Mesenchymal stem cell (in vitro differentiated cells and primary cell): ENCODE measurements around the gene SULT6B1.

Source experiments
- DNase-seq: peaks from one replicate; pipeline ENCODE4 v3.0.0-alpha.2; 2013
- H2AFZ ChIP-seq: one replicate; pipeline ENCODE4 v1.6.1; 2013; ENCODE audit warnings: low read depth, mild to moderate bottlenecking, control low read depth, inconsistent platforms, low read length, moderate library complexity
- H2AK5ac ChIP-seq: 2 replicates; pipeline ENCODE4 v1.6.1; 2013; ENCODE audit warnings: low read length, moderate library complexity, mild to moderate bottlenecking, inconsistent platforms; ENCODE audit not compliant: severe bottlenecking
- H2BK120ac ChIP-seq: one replicate; pipeline ENCODE4 v1.6.1; 2013; ENCODE audit warnings: low read depth, mild to moderate bottlenecking, inconsistent platforms, low read length, moderate library complexity
- H2BK12ac ChIP-seq, 2 experiments: one replicate each; pipeline ENCODE4 v1.6.1; 2013; ENCODE audit warnings: inconsistent platforms in 2 of 2, low read length in 2 of 2, mild to moderate bottlenecking in 2 of 2, moderate library complexity in 2 of 2, control low read depth in 1 of 2
- H2BK15ac ChIP-seq: one replicate; pipeline ENCODE4 v1.6.1; 2013; ENCODE audit warnings: mild to moderate bottlenecking, low read depth, inconsistent platforms; ENCODE audit not compliant: poor library complexity, severe bottlenecking
- H2BK5ac ChIP-seq: 2 replicates; pipeline ENCODE4 v1.6.1; 2013; ENCODE audit warnings: low read depth, mild to moderate bottlenecking, low read length, control low read depth, inconsistent platforms; ENCODE audit not compliant: poor library complexity, severe bottlenecking
- H3K14ac ChIP-seq, 2 experiments: one replicate each; pipeline ENCODE4 v1.6.1; 2013; ENCODE audit warnings: inconsistent platforms in 2 of 2, low read length in 2 of 2, control low read depth in 1 of 2, mild to moderate bottlenecking in 1 of 2, moderate library complexity in 1 of 2
- H3K18ac ChIP-seq, 2 experiments: one replicate each; pipeline ENCODE4 v1.6.1; 2013; ENCODE audit warnings: inconsistent platforms in 2 of 2, low read length in 2 of 2, control low read depth in 1 of 2, low read depth in 1 of 2, mild to moderate bottlenecking in 1 of 2
- H3K23ac ChIP-seq, 2 experiments: one replicate each; pipeline ENCODE4 v1.6.1; 2013; ENCODE audit warnings: inconsistent platforms in 2 of 2, low read length in 2 of 2, mild to moderate bottlenecking in 2 of 2, moderate library complexity in 2 of 2, control low read depth in 1 of 2
- H3K27ac ChIP-seq: 2 replicates; pipeline ENCODE4 v1.5.1; 2013; ENCODE audit warnings: mild to moderate bottlenecking, moderate library complexity, low read length, control low read depth, inconsistent platforms; ENCODE audit not compliant: poor library complexity, severe bottlenecking
- H3K27me3 ChIP-seq, 2 experiments: 2 replicates each; pipeline versions ENCODE4 v1.6.1 to v1.7.0; 2013; ENCODE audit warnings: low read length in 2 of 2, mild to moderate bottlenecking in 2 of 2, moderate library complexity in 2 of 2, control low read depth in 1 of 2, inconsistent platforms in 1 of 2; ENCODE audit not compliant: control insufficient read depth in 1 of 2, insufficient read depth in 1 of 2
- H3K36me3 ChIP-seq, 2 experiments: 2 replicates each; pipeline versions ENCODE4 v1.6.1 to v1.7.0; 2013; ENCODE audit warnings: low read length in 2 of 2, control low read depth in 1 of 2, inconsistent platforms in 1 of 2, low read depth in 1 of 2, mild to moderate bottlenecking in 1 of 2; ENCODE audit not compliant: insufficient read depth in 2 of 2, control insufficient read depth in 1 of 2
- H3K4ac ChIP-seq, 2 experiments: one replicate each; pipeline ENCODE4 v1.6.1; 2013; ENCODE audit warnings: inconsistent platforms in 2 of 2, low read length in 2 of 2, mild to moderate bottlenecking in 2 of 2, moderate library complexity in 2 of 2, control low read depth in 1 of 2, low read depth in 1 of 2
- H3K4me1 ChIP-seq: 2 replicates; pipeline ENCODE4 v1.6.1; 2013; ENCODE audit warnings: low read depth, low read length, control low read depth; ENCODE audit not compliant: control insufficient read depth, insufficient read depth
- H3K4me2 ChIP-seq: 2 replicates; pipeline ENCODE4 v1.6.1; 2013; ENCODE audit warnings: low read length, mild to moderate bottlenecking, inconsistent platforms; ENCODE audit not compliant: poor library complexity, severe bottlenecking
- H3K4me3 ChIP-seq, 2 experiments: 2 replicates each; pipeline versions ENCODE4 v1.5.1 to v1.7.0; 2013; ENCODE audit warnings: low read length in 2 of 2, mild to moderate bottlenecking in 2 of 2, control low read depth in 1 of 2, low read depth in 1 of 2; ENCODE audit not compliant: insufficient read depth in 1 of 2
- H3K79me1 ChIP-seq: replicated peaks from 2 replicates; pipeline ENCODE4 v1.6.1; 2013; ENCODE audit warnings: mild to moderate bottlenecking, control low read depth, low read length, inconsistent platforms; ENCODE audit not compliant: poor library complexity, severe bottlenecking
- H3K9ac ChIP-seq: 2 replicates; pipeline ENCODE4 v1.7.0; 2013; ENCODE audit warnings: mild to moderate bottlenecking, low read length, moderate library complexity
- H3K9me3 ChIP-seq: 2 replicates; pipeline ENCODE4 v1.7.0; 2013; ENCODE audit warnings: mild to moderate bottlenecking, low read length; ENCODE audit not compliant: control insufficient read depth
- H4K8ac ChIP-seq: one replicate; pipeline ENCODE4 v1.6.1; 2013; ENCODE audit warnings: inconsistent platforms, mild to moderate bottlenecking, low read length, moderate library complexity
- H4K91ac ChIP-seq: one replicate; pipeline ENCODE4 v1.6.1; 2013; ENCODE audit warnings: mild to moderate bottlenecking, low read length, inconsistent platforms
- WGBS: methylation state at CpG from one replicate; pipeline ENCODE4 v1.1.7; 2013; ENCODE audit warnings: mixed read lengths; 5-methylcytosine and 5-hydroxymethylcytosine counted together

The SULT6B1 gene

GRCh38 chr2:37149626-37150322 is 38.7 kb downstream of the SULT6B1 start:
- H4K91ac ChIP-seq = no peak overlapping the region
- H2BK5ac ChIP-seq = no peak overlapping the region
- no peaks in the 10 kb centered on the region for H3K27me3 ChIP-seq
- no peak overlapping the region for H3K4me3 ChIP-seq
- DNase-seq = peak; percentile 31
- no peak overlapping the region for H3K18ac ChIP-seq
- H3K4me2 ChIP-seq = no peak overlapping the region
- no peak overlapping the region for H2AFZ ChIP-seq
- H2AK5ac ChIP-seq = no peak overlapping the region
- no peak overlapping the region for H3K23ac ChIP-seq
- no peak overlapping the region for H3K9ac ChIP-seq
- no peak overlapping the region for H2BK120ac ChIP-seq
- H2BK15ac ChIP-seq = no peak overlapping the region
- H3K14ac ChIP-seq = no peak overlapping the region
- H3K79me1 ChIP-seq = peaks cover 19% of the 10 kb centered on the region
- H3K9me3 ChIP-seq = no peaks in the 10 kb centered on the region
- H3K4ac ChIP-seq = no peak overlapping the region
- 91% methylated on average over 5 of the region's 6 CpGs for WGBS
- no peaks in the 10 kb centered on the region for H3K4me1 ChIP-seq
- no peak overlapping the region for H4K8ac ChIP-seq
- no peak overlapping the region for H2BK12ac ChIP-seq
- H3K36me3 ChIP-seq = peaks cover 9 to 56% of the 10 kb centered on the region in 2 experiments
- no peak overlapping the region for H3K27ac ChIP-seq

- H3K36me3 ChIP-seq = peaks cover 17 to 65% of the 10 kb centered on the region in 2 experiments
- H2BK120ac ChIP-seq = no peak overlapping the region
- H2BK5ac ChIP-seq = no peak overlapping the region
- H2BK15ac ChIP-seq = no peak overlapping the region
- no peak overlapping the region for H4K91ac ChIP-seq
- H3K27ac ChIP-seq = no peak overlapping the region
- H3K79me1 ChIP-seq = peaks cover 15% of the 10 kb centered on the region
- 96% methylated on average over 7 of the region's 7 CpGs for WGBS
- no peak overlapping the region for H2AK5ac ChIP-seq
- no peak overlapping the region for H3K14ac ChIP-seq
- no peak overlapping the region for H2AFZ ChIP-seq
- no peak overlapping the region for H3K23ac ChIP-seq
- no peak overlapping the region for H2BK12ac ChIP-seq
- no peak for DNase-seq
- no peak overlapping the region for H4K8ac ChIP-seq
- no peak overlapping the region for H3K4ac ChIP-seq
- no peak overlapping the region for H3K4me3 ChIP-seq
- H3K18ac ChIP-seq = no peak overlapping the region
- H3K9me3 ChIP-seq = no peaks in the 10 kb centered on the region
- H3K4me2 ChIP-seq = no peak overlapping the region
- no peak overlapping the region for H3K9ac ChIP-seq
- H3K4me1 ChIP-seq = no peaks in the 10 kb centered on the region
- H3K27me3 ChIP-seq = no peaks in the 10 kb centered on the region
These were observed 40.1 kb downstream of the SULT6B1 start for GRCh38 chr2:37148325-37148724.

- Histone ChIP-seq H2AK5ac (no peak overlapping the region), H4K91ac (no peak overlapping the region), H2BK15ac (no peak overlapping the region), H3K9me3 (no peaks in the 10 kb centered on the region), H2BK120ac (no peak overlapping the region), H3K9ac (no peak overlapping the region), H2BK5ac (no peak overlapping the region), H3K4me1 (no peaks in the 10 kb centered on the region), H3K27me3 (no peaks in the 10 kb centered on the region), H3K4me2 (no peak overlapping the region), H2BK12ac (no peak overlapping the region), H3K14ac (no peak overlapping the region), H2AFZ (no peak overlapping the region), H3K23ac (no peak overlapping the region), H3K18ac (no peak overlapping the region), H3K4me3 (no peak overlapping the region), H3K4ac (no peak overlapping the region), H3K36me3 (peaks cover 17 to 78% of the 10 kb centered on the region in 2 experiments), H3K79me1 (peaks cover 15% of the 10 kb centered on the region), H3K27ac (no peak overlapping the region), H4K8ac (no peak overlapping the region)
- WGBS = 93% methylated on average over 1 of the region's 2 CpGs
- no peak for DNase-seq
These were observed 42.4 kb downstream of the SULT6B1 start for GRCh38 chr2:37146062-37146461.

- H3K4me2 ChIP-seq = no peak overlapping the region
- H3K79me1 ChIP-seq = peaks cover 13% of the 10 kb centered on the region
- no peak overlapping the region for H4K91ac ChIP-seq
- no peak overlapping the region for H3K27ac ChIP-seq
- no peak overlapping the region for H3K4ac ChIP-seq
- H2BK5ac ChIP-seq = no peak overlapping the region
- no peak overlapping the region for H3K9ac ChIP-seq
- no peak overlapping the region for H3K23ac ChIP-seq
- no peak overlapping the region for H2BK15ac ChIP-seq
- no peaks in the 10 kb centered on the region for H3K4me1 ChIP-seq
- no peaks in the 10 kb centered on the region for H3K27me3 ChIP-seq
- H3K18ac ChIP-seq = no peak overlapping the region
- no peak overlapping the region for H2AK5ac ChIP-seq
- DNase-seq = peak; percentile 74
- H2BK120ac ChIP-seq = no peak overlapping the region
- H2AFZ ChIP-seq = no peak overlapping the region
- H2BK12ac ChIP-seq = no peak overlapping the region
- no peak overlapping the region for H4K8ac ChIP-seq
- H3K14ac ChIP-seq = no peak overlapping the region
- no peak overlapping the region for H3K4me3 ChIP-seq
- peaks cover 22 to 92% of the 10 kb centered on the region in 2 experiments for H3K36me3 ChIP-seq
- no peaks in the 10 kb centered on the region for H3K9me3 ChIP-seq
- WGBS = 73% methylated on average over 1 of the region's 1 CpG
These were observed 44.5 kb downstream of the SULT6B1 start for GRCh38 chr2:37143974-37144373.
